HepG2 (cell line): ENCODE results near the gene MKX. TPM values are rescaled to one million over a fixed set of nuclear protein-coding genes. Genes with fewer than 3 reads are reported as not detected.

ENCODE experiments used
- ARID4A ChIP-seq: sonication (generic); formaldehyde crosslinking; IDR thresholded peaks from 2 replicates; pipeline ENCODE4 v1.5.0; 2020; ENCODE audit warnings: mild to moderate bottlenecking, missing genetic modification reagents, borderline replicate concordance
- KLF9 ChIP-seq: IDR thresholded peaks from 2 replicates; pipeline ENCODE4 v1.6.1; 2016; ENCODE audit warnings: low read depth
- NFE2L2 ChIP-seq: fragments of 150-350 bp; IDR thresholded peaks from 2 replicates; pipeline ENCODE4 v1.6.1; 2014; ENCODE audit warnings: low read length
- REST ChIP-seq, 2 experiments: IDR thresholded peaks; 2 replicates each; pipeline ENCODE4 v1.6.1; 2011 to 2012; ENCODE audit warnings: low read length in 2 of 2, borderline replicate concordance in 1 of 2, low read depth in 1 of 2, mild to moderate bottlenecking in 1 of 2, moderate library complexity in 1 of 2
- TEAD3 ChIP-seq: optimal IDR thresholded peaks from 2 replicates; pipeline ENCODE3; 2016; ENCODE audit warnings: borderline replicate concordance
- ZNF609 ChIP-seq: sonication (generic); formaldehyde crosslinking; IDR thresholded peaks from 2 replicates; pipeline ENCODE4 v1.4.0; 2020; ENCODE audit warnings: mild to moderate bottlenecking, missing genetic modification reagents, borderline replicate concordance
- ZNF614 ChIP-seq: IDR thresholded peaks from 2 replicates; pipeline ENCODE4 v1.6.1; 2018; ENCODE audit warnings: missing biosample characterization, missing genetic modification reagents, inconsistent platforms, borderline replicate concordance
- polyA plus RNA-seq, 8 experiments: library from polyadenylated mRNA; depleted of rRNA in 3 of 8; stranded (reverse) in 7 of 8; unstranded in 1 of 8; fragments of >200 nt; fragmentation: Illumina TruSeq in 4 of 8; extraction: Trizol in 4 of 8; gene quantifications; 2 replicates each; pipeline versions ENCODE4 v1.2.1 to v1.2.3, GENCODE V29; 2011 to 2016; ENCODE audit warnings: low read depth in 4 of 8, missing spikeins in 1 of 8, mixed read lengths in 1 of 8; ENCODE audit not compliant: insufficient read depth in 1 of 8
- total RNA-seq, 5 experiments: library from RNA; depleted of rRNA; stranded (reverse); fragments of >200 nt; fragmentation: Illumina TruSeq; extraction: Trizol; gene quantifications; 2 replicates each; pipeline ENCODE4 v1.2.3, GENCODE V29; 2016; ENCODE audit warnings: low read depth in 1 of 5

MKX gene
- total and polyA plus RNA-seq, 2 of the 13 experiments (the other 11 are each of a cell fraction or from before 2014, with no cell fraction given) = not detected

- TF ChIP-seq REST (IDR thresholded peaks at IDR 0.05; ENCODE audit: borderline replicate concordance in 1 of 2, low read depth in 1 of 2, low read length in 2 of 2) = no peak
- no peak for TF ChIP-seq TEAD3 (CRISPR knock-in tag)
- no peak for TF ChIP-seq NFE2L2
- TF ChIP-seq KLF9 = no peak
- TF ChIP-seq ZNF614 (CRISPR knock-in tag) = no peak
- no peak for TF ChIP-seq ZNF609 (CRISPR knock-in tag)
- no peak for TF ChIP-seq ARID4A (CRISPR knock-in tag)
These were observed 17.3 kb downstream of the MKX start (continued) for GRCh38 chr10:27728338-27728737.
